Skeletal muscle tissue (tissue), 4 donors: ENCODE results near the gene KLHL35. TPM values are rescaled to one million over a fixed set of nuclear protein-coding genes. Genes with fewer than 3 reads are reported as not detected.

Experiments used
- H3K27ac ChIP-seq: one replicate; pipeline ENCODE4 v1.7.0; 2013; ENCODE audit warnings: mild to moderate bottlenecking, low read depth, low read length, inconsistent platforms
- H3K27me3 ChIP-seq, 3 donors: one replicate each; pipeline ENCODE4 v1.7.0; 2013; ENCODE audit warnings: low read length in 3 of 3; ENCODE audit not compliant: control insufficient read depth in 3 of 3, insufficient read depth in 3 of 3
- H3K36me3 ChIP-seq, 3 donors: one replicate each; pipeline ENCODE4 v1.7.0; 2013; ENCODE audit warnings: low read length in 3 of 3; ENCODE audit not compliant: control insufficient read depth in 3 of 3, insufficient read depth in 3 of 3
- H3K4me1 ChIP-seq, 3 donors: one replicate each; pipeline ENCODE4 v1.7.0; 2013; ENCODE audit warnings: low read length in 3 of 3, mild to moderate bottlenecking in 3 of 3; ENCODE audit not compliant: control insufficient read depth in 3 of 3, insufficient read depth in 3 of 3
- H3K4me3 ChIP-seq, 3 donors: one replicate each; pipeline ENCODE4 v1.7.0; 2013; ENCODE audit warnings: low read length in 3 of 3
- H3K9ac ChIP-seq, 3 donors: one replicate each; pipeline ENCODE4 v1.7.0; 2013; ENCODE audit warnings: low read length in 3 of 3, mild to moderate bottlenecking in 3 of 3, moderate library complexity in 2 of 3, low read depth in 1 of 3
- H3K9me3 ChIP-seq, 3 donors: one replicate each; pipeline ENCODE4 v1.7.0; 2013; ENCODE audit warnings: low read length in 3 of 3; ENCODE audit not compliant: control insufficient read depth in 3 of 3
- total RNA-seq: library from RNA; depleted of rRNA; stranded (reverse); fragments of >200 nt; gene quantifications from one replicate; pipeline ENCODE4 v1.2.3, GENCODE V29; 2014
- donor health status: Osteomylitis.

The KLHL35 gene
- total RNA-seq, 1 donor from 2014 or later, result 4.7 TPM

- Histone ChIP-seq H3K27ac (no peak overlapping the region), H3K27me3 (no peaks in the 10 kb centered on the region), H3K4me3 (no peak overlapping the region), H3K9ac (no peak overlapping the region), H3K9me3 (no peaks in the 10 kb centered on the region), H3K4me1 (peaks cover 0 to 9% (median 2%) of the 10 kb centered on the region in 3 donors), H3K36me3 (no peaks in the 10 kb centered on the region)
Observed at GRCh38 chr11:75453916-75454655, 21.1 kb upstream of the KLHL35 start.

- H3K4me3 ChIP-seq, result no peak overlapping the region
- no peak overlapping the region for H3K27ac ChIP-seq
- H3K36me3 ChIP-seq, result peaks cover 0 to 3% (median 0%) of the 10 kb centered on the region in 3 donors
- no peaks in the 10 kb centered on the region for H3K9me3 ChIP-seq
- peaks cover 0 to 9% (median 2%) of the 10 kb centered on the region in 3 donors for H3K4me1 ChIP-seq
- H3K9ac ChIP-seq, result no peak overlapping the region
- no peaks in the 10 kb centered on the region for H3K27me3 ChIP-seq
Observed at GRCh38 chr11:75450826-75451821, 18.1 kb upstream of the KLHL35 start.

GRCh38 chr11:75450236-75450635, 17.2 kb upstream of the KLHL35 start:
- Histone ChIP-seq H3K27ac (no peak overlapping the region), H3K36me3 (peaks cover 0 to 3% (median 0%) of the 10 kb centered on the region in 3 donors), H3K9me3 (no peaks in the 10 kb centered on the region), H3K4me1 (peaks cover 0 to 9% (median 2%) of the 10 kb centered on the region in 3 donors), H3K4me3 (no peak overlapping the region), H3K9ac (no peak overlapping the region), H3K27me3 (no peaks in the 10 kb centered on the region)

GRCh38 chr11:75449776-75450175, 16.8 kb upstream of the KLHL35 start:
- peaks cover 0 to 4% (median 2%) of the 10 kb centered on the region in 3 donors for H3K4me1 ChIP-seq
- H3K27me3 ChIP-seq, result no peaks in the 10 kb centered on the region
- H3K36me3 ChIP-seq, result peaks cover 0 to 3% (median 0%) of the 10 kb centered on the region in 3 donors
- H3K4me3 ChIP-seq, result no peak overlapping the region
- no peak overlapping the region for H3K9ac ChIP-seq
- H3K27ac ChIP-seq, result no peak overlapping the region
- no peaks in the 10 kb centered on the region for H3K9me3 ChIP-seq

GRCh38 chr11:75449271-75449670, 16.3 kb upstream of the KLHL35 start:
- H3K4me3 ChIP-seq, result no peak overlapping the region
- peaks cover 0 to 2% (median 0%) of the 10 kb centered on the region in 3 donors for H3K4me1 ChIP-seq
- H3K27me3 ChIP-seq, result no peaks in the 10 kb centered on the region
- H3K9me3 ChIP-seq, result no peaks in the 10 kb centered on the region
- no peak overlapping the region for H3K27ac ChIP-seq
- H3K9ac ChIP-seq, result no peak overlapping the region
- peaks cover 0 to 4% (median 0%) of the 10 kb centered on the region in 3 donors for H3K36me3 ChIP-seq

GRCh38 chr11:75447415-75447814, 14.4 kb upstream of the KLHL35 start:
- Histone ChIP-seq H3K9me3 (no peaks in the 10 kb centered on the region), H3K4me3 (no peak overlapping the region), H3K4me1 (no peaks in the 10 kb centered on the region)

GRCh38 chr11:75445315-75445953, 12.4 kb upstream of the KLHL35 start:
- no peak overlapping the region for H3K4me3 ChIP-seq
- H3K27ac ChIP-seq, result no peak overlapping the region
- peaks cover 3 to 12% (median 7%) of the 10 kb centered on the region in 3 donors for H3K36me3 ChIP-seq
- no peaks in the 10 kb centered on the region for H3K9me3 ChIP-seq
- H3K4me1 ChIP-seq, result peaks cover 7 to 13% (median 7%) of the 10 kb centered on the region in 3 donors
- H3K27me3 ChIP-seq, result no peaks in the 10 kb centered on the region
- H3K9ac ChIP-seq, result no peak overlapping the region

More at GRCh38 chr11:75447415-75447814, 14.4 kb upstream of the KLHL35 start:
- Histone ChIP-seq H3K9ac (no peak overlapping the region), H3K27me3 (no peaks in the 10 kb centered on the region), H3K36me3 (peaks cover 0 to 9% (median 1%) of the 10 kb centered on the region in 3 donors), H3K27ac (no peak overlapping the region)

- H3K36me3 ChIP-seq, result peaks cover 3 to 9% (median 7%) of the 10 kb centered on the region in 3 donors
- no peak overlapping the region for H3K4me3 ChIP-seq
- peaks cover 7 to 13% (median 7%) of the 10 kb centered on the region in 3 donors for H3K4me1 ChIP-seq
- no peak overlapping the region for H3K27ac ChIP-seq
- H3K9me3 ChIP-seq, result no peaks in the 10 kb centered on the region
- H3K9ac ChIP-seq, result no peak overlapping the region
- no peaks in the 10 kb centered on the region for H3K27me3 ChIP-seq
Observed at GRCh38 chr11:75443043-75443442, 10.0 kb upstream of the KLHL35 start.

- no peak overlapping the region for H3K9ac ChIP-seq
- no peak overlapping the region for H3K27ac ChIP-seq
- H3K4me1 ChIP-seq, result peaks cover 7 to 13% (median 7%) of the 10 kb centered on the region in 3 donors
- no peak overlapping the region for H3K4me3 ChIP-seq
- H3K27me3 ChIP-seq, result no peaks in the 10 kb centered on the region
- peaks cover 3 to 9% (median 7%) of the 10 kb centered on the region in 3 donors for H3K36me3 ChIP-seq
- no peaks in the 10 kb centered on the region for H3K9me3 ChIP-seq
Observed at GRCh38 chr11:75442161-75442885, 9.3 kb upstream of the KLHL35 start.
